Subcutaneous adipose tissue (tissue), 4 donors: ENCODE measurements around the gene CAMTA1. TPM values are rescaled to one million over a fixed set of nuclear protein-coding genes. Genes with fewer than 3 reads are reported as not detected.

Experiments
- total RNA-seq, 4 donors: library from RNA; depleted of rRNA; stranded (reverse); fragments of >200 nt; gene quantifications; one replicate each; pipeline ENCODE4 v1.1.0, GENCODE V29; 2016
- TF ChIP-seq, protein P1 (sequence below): fragments of 450-650 bp; IDR thresholded peaks from one replicate; pipeline ENCODE4 v1.5.1; 2016; ENCODE audit warnings: low read depth, mild to moderate bottlenecking, control low read depth, antibody characterized with exemption, moderate library complexity

The CAMTA1 gene
- total RNA-seq, 4 donors from 2014 or later, result 58.6 to 82.5 (median 78.0) TPM

- TF ChIP-seq, protein P1, sequence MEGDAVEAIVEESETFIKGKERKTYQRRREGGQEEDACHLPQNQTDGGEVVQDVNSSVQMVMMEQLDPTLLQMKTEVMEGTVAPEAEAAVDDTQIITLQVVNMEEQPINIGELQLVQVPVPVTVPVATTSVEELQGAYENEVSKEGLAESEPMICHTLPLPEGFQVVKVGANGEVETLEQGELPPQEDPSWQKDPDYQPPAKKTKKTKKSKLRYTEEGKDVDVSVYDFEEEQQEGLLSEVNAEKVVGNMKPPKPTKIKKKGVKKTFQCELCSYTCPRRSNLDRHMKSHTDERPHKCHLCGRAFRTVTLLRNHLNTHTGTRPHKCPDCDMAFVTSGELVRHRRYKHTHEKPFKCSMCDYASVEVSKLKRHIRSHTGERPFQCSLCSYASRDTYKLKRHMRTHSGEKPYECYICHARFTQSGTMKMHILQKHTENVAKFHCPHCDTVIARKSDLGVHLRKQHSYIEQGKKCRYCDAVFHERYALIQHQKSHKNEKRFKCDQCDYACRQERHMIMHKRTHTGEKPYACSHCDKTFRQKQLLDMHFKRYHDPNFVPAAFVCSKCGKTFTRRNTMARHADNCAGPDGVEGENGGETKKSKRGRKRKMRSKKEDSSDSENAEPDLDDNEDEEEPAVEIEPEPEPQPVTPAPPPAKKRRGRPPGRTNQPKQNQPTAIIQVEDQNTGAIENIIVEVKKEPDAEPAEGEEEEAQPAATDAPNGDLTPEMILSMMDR, result no peak
Observed at GRCh38 chr1:7407544-7407895, 622.3 kb downstream of the CAMTA1 start.

- TF ChIP-seq, protein P1, result no peak
Observed at GRCh38 chr1:7407980-7408770, 622.9 kb downstream of the CAMTA1 start.

DNA sequence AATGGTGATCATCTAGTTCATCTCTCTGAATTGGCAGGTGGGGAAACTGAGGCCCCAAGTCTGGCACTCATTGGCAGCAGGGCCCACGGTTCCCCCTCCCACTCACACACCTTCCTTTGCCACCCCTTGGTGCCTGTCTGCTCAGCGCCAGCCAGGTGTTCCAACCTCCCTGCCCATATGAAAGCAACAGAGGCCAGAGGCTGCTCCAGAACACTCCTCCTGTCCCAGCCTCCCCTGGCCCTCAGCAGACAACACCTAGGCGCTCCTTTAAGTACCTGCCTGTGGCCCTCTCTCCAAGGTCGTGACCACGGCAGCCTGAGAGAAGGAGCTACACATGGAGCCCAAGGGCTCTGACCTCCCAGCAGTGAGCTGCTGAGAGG, 623.5 kb downstream of the CAMTA1 start:
- TF ChIP-seq, protein P1, result no peak

- TF ChIP-seq, protein P1, result no peak
Observed at GRCh38 chr1:7409278-7409677, 624.0 kb downstream of the CAMTA1 start.

DNA sequence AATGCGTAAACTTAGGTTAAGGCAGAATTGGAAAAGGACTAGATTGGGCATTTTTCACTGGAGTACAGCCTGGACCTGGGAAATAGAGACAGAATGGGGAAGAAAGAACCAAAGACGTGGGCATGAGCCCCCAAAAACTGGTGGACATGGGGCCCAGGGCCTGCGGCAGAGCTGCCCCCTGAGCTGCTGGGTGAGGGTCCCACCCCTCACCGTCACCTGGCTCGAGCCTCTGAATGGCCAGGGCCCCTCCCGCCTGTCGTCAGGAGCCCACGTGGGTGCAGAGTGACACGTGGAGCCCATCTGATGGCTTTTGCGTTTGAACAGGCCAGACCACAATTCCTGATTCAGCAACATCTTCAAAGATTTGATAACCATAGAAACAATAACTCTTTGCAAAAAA, 624.9 kb downstream of the CAMTA1 start:
- TF ChIP-seq, protein P1, result no peak

- TF ChIP-seq, protein P1, result no peak
Observed at GRCh38 chr1:7418442-7419080, 633.3 kb downstream of the CAMTA1 start.

GRCh38 chr1:7420098-7420445, 634.8 kb downstream of the CAMTA1 start:
- TF ChIP-seq, protein P1, result no peak
